Esophagus squamous epithelium (tissue), 4 donors: Measurements from ENCODE around the gene MGAT1.

Experiments
- POLR2A ChIP-seq, 4 donors: fragments of 450-650 bp; IDR thresholded peaks; one replicate each; pipeline ENCODE4 v1.6.1; 2017; ENCODE audit warnings: antibody characterized with exemption in 4 of 4, mild to moderate bottlenecking in 4 of 4, moderate library complexity in 3 of 4
- TF ChIP-seq, protein P1 (sequence below), 6 experiments: fragments of 450-650 bp in 4 of 6; fragments of 200-600 bp in 2 of 6; sonication (generic) in 2 of 6; IDR thresholded peaks; one replicate each; pipeline ENCODE4 v1.5.1; 2016 to 2019; ENCODE audit warnings: antibody characterized with exemption in 6 of 6, mild to moderate bottlenecking in 4 of 6, moderate library complexity in 4 of 6

- TF ChIP-seq, protein P1, sequence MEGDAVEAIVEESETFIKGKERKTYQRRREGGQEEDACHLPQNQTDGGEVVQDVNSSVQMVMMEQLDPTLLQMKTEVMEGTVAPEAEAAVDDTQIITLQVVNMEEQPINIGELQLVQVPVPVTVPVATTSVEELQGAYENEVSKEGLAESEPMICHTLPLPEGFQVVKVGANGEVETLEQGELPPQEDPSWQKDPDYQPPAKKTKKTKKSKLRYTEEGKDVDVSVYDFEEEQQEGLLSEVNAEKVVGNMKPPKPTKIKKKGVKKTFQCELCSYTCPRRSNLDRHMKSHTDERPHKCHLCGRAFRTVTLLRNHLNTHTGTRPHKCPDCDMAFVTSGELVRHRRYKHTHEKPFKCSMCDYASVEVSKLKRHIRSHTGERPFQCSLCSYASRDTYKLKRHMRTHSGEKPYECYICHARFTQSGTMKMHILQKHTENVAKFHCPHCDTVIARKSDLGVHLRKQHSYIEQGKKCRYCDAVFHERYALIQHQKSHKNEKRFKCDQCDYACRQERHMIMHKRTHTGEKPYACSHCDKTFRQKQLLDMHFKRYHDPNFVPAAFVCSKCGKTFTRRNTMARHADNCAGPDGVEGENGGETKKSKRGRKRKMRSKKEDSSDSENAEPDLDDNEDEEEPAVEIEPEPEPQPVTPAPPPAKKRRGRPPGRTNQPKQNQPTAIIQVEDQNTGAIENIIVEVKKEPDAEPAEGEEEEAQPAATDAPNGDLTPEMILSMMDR (IDR thresholded peaks at IDR 0.05), result no peak
- TF ChIP-seq POLR2A (IDR thresholded peaks at IDR 0.05), result no peak
These were observed 20.7 kb upstream of the MGAT1 start for GRCh38 chr5:180823346-180823745.
